Kidney glomerular epithelial cell (primary cell): ENCODE measurements around the gene PRPSAP2.
A peak's percentile ranks its signal among the peaks of the same experiment; 100 is the strongest.
"Not testable (repeated sequence)": the region's sequence is repeated elsewhere in the genome, so short reads cannot be mapped to it uniquely, and the experiment has no call there.

Source experiments
- DNase-seq: peaks from one replicate; lab custom pipeline; 2025; lab: John Stamatoyannopoulos, UW

The PRPSAP2 gene

DNA sequence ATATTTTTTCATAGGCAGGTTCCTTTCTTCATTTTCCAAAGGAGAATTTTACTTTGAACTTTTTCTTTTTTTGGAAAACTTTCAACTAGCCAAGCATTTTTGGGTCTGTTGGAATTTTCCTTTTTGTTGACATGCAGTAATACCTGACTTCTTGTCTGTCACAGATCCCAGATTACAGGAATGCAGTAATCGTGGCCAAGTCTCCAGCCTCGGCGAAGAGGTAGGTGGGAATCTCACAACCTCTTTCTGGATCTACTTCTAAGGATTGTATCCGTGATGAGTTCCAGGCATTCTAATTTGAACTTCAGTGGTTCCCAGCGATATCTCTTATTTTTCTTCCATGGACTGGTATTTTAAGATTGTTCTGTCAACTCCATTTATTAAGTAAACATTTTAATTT, 31.7 kb downstream of the PRPSAP2 start:
- peak; percentile 18 for DNase-seq

DNA sequence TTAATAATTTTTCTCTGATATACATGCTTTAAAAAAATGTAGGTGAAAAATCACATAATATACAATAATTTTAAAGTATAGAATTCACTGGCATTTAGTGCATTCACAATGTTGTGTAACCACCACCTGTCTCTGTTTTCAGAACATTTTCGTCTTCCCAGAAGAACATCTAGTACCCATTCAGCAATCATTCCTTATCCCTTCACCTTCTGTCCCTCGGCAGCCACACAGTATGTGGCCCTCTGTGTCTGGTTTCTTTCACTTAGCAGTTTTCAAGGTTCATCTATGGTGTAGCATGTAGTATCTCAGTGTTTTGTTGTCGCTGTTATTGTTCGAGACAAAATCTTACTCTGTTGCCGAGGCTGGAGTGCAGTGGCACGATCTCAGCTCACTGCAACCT, 33.6 kb downstream of the PRPSAP2 start:
- no peak for DNase-seq

DNA sequence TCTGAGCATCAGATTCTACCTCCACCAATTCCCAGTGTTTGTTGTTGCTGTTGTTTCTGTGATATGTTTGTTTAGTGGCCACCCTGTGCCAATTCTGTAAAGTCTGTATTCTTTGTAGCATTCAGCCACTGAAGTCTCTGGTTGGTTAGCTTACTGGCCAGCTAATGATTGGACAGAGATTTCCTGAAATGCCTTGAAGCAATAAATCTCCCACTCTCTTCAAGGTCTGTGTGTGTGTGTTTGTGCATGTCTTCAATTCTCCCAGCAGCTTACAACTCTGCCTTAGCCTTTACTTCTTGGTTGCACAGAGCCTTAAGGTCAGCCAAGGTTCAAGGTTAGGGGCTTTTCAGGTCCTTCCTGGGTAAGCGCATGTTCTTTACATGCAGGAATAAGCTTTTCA, 38.2 kb downstream of the PRPSAP2 start:
- no peak for DNase-seq

DNA sequence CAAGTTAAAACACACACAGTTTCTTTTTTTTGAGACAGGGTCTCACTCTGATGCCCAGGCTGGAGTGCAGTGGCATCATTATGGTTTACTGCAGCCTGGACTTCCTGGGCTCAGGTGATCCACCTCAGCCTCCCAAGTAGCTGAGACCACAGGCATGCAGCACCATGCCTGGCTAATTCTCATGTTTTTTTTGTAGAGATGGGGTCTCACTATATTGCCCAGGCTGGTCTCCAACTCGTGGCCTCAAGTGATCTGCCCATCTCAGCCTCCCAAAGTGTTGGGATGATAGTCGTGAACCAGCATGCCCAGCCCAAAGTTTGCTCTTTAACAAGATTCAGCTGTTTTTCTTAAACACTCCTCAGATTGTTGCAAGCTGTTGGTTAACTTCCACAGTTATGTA, 39.0 kb downstream of the PRPSAP2 start:
- DNase-seq: no peak

DNA sequence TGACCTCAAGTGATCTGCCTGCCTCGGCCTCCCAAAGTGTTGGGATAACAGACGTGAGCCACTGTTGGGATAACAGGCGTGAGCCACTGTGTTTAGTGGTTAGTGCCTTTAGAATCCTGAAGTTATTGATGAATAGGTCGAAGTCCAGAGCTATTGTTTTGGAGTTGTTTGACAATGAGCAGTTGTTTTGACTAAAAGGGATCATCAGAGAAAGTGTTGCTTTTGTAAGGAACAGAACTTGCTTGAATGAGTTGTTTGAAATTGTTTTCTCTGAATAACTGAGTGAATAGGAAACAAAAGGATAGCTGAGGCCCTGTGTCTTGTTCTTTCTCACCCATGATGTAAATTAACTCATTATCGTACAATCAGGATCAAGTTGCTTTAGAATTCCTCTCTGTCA, 46.6 kb downstream of the PRPSAP2 start:
- no peak for DNase-seq

DNA sequence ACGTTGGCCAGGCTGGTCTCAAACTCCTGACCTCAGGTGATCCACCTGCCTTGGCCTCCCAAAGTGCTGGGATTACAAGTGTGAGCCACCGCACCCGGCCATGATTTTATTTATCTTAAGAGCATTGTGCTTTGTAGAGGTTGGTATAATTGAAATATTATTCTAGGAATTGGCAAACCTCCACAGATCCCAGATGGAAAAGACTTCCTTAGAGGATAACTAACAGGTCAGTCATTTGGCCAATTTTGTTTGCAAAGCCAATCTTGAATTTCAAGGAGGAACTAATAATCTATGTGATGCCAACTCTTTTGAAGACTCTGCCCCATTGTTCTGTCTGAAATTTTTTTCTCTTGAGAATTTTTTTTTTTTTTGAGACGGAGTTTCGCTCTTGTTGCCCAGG, 47.3 kb downstream of the PRPSAP2 start:
- DNase-seq: no peak

DNA sequence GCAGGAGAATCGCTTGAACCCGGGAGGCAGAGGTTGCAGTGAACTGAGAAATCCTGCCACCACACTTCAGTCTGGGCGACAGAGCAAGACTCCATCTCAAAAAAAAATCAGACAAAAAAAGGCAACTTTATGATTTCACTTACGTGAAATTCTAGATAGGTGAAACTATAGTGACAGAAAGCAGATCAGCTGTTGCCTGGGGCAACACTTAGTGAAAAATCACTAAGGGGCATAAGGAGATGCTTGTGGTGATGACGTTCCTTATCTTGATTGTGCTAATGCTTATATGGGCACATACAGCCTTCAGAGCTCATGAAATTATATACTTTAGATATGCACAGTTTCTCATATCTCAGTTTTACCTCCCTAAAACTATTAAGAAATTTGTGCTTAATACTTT, 52.4 kb downstream of the PRPSAP2 start:
- DNase-seq: no peak

DNA sequence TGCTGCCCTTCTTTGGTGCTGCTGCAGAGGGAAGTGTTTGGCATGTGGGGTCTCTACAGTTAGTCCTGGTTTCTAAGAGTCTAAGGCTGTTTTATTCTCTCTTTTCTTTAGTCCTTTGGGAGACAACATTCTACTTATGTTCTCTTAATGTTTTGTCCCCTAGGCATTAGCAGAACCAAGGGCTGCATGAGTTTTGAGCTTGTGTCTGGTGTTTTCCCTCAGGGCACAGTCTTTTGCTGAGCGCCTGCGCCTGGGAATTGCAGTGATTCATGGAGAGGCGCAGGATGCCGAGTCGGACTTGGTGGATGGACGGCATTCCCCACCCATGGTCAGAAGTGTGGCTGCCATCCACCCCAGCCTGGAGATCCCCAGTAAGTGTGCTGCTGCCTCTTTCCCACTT, 53.0 kb downstream of the PRPSAP2 start:
- DNase-seq: no peak

DNA sequence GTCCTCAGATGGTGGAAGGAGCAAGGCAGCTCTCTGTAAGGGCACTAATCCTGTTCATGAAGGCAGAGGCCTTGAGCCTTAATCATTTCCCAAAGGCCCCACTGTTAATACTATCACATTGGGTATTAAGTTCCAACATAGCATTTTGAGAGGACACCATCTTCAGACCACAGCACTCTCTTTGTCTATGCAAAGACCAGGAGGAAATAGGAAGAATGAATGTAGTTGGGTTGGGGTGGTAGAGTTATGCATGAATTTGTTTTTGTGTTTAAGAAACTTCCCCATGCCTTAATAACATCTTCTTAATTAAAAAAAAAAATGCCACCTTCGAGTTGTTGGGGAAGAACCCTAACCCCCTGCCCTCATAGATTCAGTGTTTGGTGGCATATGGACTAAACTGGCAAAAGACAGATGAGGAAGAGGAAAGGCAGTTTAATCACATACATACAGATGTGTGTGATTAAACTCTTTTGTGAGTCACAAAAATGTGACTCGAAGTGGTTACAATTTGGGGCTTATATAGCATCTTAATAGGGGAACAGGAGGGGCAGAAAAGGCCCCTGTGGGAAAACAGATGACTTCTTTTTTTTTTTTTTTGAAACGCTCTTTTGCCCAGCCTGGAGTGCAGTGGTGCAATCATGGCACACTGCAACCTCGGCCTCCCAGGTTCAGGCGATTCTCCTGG, 59.0 kb downstream of the PRPSAP2 start:
- no peak for DNase-seq

DNA sequence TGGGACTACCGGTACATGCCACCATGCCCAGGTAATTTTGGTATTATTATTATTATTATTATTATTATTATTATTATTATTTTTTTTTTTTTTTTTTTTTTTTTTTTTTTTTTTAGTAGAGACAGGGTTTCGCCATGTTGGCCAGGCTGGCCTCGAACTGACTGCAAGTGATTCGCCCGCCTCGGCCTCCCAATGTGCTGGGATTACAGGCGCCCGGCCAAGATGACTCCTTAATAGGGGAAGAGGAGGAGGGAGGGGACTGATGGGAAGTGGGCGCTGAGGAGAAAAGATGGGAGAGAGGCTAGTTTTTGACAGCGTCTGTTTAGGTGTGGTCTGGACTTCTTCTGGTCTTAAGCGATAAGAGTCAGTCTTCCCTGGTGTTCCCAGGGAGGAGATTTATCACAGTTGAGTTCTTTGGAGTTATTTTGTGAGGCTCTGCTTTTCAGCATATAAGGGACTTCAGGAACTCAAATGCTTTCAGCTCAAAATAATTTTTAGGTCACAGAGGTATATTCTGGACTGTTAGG, 59.6 kb downstream of the PRPSAP2 start:
- no peak for DNase-seq

DNA sequence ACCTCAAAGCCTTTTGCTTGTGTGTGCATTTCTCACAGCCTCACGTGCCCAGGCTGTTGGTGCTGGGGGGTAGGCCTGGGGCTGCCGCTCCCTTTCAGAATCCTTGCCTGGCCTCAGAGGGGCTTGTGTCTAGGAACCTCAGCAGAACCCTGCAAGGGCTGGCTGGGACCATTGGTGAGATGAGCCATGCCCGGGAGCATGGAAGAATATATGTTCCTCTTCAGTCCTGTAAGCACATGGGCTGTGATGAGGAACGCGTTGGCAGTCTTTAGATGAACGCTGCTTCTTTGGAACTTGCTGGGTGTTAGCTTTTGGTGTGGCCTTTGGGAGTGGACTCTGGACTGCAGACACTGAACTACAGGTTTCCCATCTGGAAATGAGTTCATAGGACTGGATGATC, 62.0 kb downstream of the PRPSAP2 start:
- no peak for DNase-seq

DNA sequence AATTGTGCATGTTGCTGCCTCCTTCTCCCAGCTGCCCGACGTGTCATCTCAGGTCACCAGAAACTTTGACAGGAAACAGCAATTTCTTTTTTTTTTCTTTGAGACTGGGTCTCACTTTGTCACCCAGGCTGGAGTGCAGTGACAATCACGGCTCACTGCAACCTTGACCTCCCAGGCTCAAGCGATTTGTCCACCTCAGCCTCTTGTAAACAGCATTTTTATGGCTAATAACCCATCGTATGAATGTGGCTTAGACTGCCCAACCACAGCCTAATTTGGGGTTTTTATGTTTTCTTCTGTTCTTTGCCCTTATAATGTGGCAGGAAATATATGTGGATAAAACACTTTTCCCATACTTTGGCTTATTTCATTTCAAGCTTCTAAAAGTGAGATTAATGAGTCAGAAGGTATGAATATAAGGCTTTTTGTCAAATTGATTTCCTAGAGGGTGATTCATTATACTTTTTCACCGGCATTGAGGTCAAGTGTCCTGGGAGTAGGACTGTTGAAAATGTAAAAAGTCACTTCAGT, 63.0 kb downstream of the PRPSAP2 start:
- DNase-seq: no peak

DNA sequence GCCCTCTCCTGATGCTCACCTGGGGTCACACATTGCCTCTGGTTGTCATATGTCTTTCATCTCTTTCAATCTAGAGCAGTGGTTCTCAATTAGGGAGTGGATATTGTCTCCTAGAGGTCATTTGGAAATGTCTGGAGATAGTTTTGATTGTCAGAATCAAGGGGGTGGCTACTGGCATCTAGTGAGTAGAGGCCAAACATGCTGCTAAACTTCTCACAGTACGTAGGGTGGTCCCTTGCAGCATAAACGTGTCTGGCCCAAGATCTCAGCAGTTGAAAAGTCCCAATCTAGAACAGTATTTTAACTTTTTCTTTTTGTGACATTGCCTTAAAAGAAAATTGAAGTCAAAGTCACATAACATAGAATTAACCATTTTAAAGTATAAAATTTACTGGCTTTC, 63.6 kb downstream of the PRPSAP2 start:
- no peak for DNase-seq

DNA sequence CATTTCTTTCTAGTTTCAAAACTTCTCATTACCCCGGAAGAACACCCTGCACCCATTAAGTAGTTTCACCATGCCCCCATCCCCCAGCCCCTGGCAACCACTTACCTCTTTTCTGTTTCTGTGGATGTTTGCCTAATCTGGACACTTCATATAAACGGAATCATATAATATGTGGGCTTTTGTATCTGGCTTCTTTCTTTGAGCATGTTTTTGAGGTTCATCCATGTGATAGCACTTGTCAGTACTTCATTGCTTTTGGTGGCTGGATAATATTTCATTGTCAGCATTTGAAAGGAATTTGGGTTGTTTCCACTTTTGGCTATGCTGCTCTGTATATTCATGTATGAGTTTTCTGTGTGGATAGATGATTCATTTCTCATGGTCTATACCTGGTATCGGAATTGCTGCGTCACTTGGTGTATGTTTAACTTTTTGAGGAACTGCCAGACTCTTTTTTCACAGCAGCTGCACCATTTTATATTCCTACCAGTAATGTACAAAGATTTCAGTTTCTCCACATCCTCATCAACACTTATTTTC, 64.1 kb downstream of the PRPSAP2 start:
- DNase-seq: peak; percentile 29

DNA sequence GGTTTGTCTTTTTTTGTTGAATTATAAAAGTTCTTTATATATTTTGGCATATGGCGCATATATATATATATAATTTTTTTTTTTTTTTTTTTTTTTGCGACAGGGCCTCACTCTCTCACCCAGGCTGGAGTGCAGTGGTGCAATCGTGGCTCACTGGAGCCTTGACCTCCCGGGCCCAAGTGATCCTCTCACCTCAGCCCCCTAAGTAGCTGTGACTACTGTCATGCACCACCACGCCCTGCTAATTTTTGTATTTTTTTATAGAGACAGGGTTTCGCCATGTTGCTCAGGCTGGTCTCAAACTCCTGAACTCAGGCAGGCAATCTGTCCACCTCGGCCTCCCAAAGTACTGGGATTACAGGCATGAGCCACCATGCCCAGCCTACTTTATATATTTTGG, 64.7 kb downstream of the PRPSAP2 start:
- not testable (repeated sequence) for DNase-seq

DNA sequence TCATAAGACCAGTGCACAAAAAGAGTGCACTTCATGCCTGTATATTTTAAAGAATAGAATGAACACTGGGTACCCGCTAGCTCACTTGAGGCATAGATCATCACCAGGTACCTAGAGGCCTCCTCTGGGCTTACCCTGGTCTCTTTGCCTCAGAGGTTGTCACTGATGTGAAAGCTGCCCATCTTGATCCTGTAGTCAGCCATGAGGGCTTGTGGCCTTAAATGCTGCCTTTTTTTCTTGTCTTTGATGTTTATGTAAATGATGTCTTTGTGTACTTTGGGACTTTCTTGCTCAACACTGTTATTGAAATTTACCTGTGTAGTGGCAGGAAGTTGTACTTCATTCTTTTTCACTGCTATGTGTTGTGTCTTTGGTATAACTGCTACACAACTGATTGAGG, 67.3 kb downstream of the PRPSAP2 start:
- no peak for DNase-seq

DNA sequence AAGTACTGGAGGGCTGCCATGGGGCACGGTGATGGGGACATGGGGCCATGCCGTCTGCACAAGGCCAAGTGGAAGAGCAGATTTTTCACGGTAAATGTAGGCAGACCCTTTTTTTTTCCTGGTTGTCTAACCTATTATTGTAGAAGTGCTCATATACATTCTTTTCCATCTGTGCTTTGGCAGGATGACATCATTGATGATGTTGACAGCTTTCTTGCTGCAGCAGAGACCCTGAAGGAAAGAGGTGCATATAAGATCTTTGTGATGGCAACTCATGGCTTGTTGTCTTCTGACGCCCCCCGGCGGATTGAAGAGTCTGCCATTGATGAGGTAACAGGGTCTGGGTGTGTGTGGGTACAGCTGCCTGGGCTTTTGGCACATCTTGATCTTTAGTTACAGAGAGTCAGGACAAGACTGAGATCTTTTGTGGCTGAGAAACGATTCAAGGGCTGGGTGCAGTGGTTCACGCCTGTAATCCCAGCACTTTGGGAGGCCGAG, 70.7 kb downstream of the PRPSAP2 start:
- DNase-seq: no peak

DNA sequence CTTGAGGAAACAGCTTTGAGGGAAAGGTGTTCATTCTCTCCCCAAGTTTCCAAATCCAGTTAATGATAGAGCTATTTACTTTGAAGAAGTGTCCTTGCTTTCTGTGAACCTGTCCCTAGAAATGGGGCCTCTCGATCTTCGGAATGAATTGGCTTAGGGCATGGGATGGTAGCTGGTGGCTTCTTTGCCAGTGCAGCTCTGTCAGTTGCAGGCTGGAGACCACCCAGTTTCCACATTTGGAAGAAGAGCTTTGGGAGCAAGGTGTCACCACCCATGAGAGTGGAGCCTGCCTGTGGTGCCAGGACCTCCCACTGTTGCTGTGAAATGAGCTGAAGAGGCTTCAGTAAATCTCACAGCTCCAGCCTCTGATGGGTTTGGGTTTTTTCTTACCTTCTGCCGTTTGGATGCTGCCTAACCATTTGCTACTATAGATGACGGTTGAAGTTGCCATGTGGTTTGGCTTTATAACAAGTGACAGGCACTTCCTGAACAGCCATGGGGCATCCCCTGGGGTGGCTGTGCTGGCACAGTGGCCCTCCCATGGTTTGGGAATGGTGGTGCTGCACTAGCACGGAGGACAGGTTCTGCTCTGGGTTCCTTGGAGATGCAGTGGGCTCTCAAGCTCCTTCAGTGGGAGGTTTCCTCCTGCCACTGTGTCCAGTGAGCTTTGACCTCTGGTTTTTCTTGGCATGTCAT, 74.6 kb downstream of the PRPSAP2 start:
- no peak for DNase-seq

DNA sequence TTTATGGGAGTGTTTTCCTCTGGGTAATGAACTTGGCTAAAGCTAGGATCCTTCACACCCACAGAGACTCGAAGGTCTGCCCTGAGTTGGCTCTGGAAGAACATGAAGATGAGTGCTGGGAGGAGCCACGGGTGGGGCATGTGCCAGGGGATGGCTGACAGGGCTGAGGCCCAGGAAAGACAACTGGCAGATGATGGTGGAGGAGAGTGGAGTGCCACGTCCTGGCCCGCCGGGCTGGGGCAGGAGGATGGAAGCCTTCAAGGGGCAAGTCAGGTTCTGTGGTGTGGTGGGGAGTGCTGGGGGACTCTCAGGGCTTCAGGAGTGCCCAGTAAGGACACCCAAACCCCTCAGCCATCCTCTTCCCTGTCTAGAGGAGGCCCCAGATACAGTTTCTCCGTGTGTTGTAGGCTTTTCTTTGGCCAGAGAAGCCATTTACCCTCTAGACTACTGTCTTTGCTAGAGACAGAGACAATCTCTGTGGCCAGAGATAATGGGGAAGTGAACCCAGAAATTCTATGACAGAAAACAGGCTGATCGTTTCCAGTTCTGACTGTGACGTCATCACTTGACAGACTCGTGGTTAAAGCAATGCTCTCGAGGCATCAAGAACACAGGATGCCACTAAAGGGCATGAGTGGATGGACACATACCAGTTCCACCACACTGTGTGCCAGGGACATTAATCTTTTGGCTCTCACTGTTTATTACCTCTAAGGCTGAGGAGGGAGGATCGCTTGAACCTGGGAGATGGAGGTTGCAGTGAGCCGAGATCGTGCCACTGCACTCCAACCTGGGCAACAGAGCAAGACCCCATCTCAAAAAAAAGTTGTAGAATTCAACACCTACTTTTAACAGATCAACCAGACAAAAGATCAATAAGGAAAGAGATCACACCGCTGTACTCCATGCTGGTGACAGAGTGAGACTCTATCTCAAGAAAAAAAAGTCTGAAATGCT, 75.4 kb downstream of the PRPSAP2 start:
- no peak for DNase-seq

DNA sequence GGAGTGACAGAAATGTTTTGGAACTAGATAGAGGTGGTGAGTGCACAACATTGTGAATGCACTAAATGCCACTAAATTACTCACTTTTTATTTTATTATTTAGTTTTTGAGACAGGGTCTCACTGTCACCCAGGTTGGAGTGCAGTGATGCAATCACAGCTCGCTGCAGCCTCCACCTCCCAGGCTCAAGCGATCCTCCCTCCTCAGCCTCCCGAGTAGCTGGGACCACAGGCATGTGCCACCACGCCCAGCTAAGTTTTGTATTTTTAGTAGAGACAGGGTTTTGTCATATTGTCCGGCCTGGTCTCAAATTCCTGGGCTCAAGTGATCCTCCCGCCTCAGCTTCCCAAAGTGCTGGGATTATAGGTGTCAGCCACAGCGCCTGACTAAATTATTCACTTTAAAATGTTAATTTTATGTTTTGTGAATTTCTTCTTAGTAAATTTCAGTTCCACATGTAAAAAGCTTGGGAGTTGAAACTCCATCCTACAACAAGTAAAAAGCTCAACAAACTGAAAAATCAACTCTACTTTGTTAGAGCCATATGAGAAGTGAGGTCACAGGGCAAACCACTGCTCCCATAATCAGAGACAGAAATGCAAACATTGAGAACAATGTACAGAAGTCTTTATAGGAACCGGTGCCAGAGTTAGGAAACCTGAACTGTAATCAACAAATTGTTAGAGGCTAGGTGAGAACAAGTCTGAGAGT, 80.2 kb downstream of the PRPSAP2 start:
- DNase-seq: no peak

DNA sequence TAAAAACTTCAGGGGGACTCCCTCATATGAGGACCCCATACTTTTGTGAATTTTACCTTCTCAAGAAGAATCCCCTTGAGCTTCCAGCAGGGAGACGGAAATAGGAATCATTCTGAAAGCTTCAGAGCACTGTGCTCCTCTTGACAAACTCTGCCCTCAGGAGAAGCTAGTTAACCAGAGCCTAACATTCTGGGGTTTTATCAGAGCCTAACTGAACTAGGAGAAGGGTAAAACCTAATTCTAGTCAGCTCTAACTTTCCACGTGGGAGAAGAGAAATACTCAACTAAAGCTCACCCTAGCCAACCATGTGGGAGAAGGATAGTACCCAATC, 80.7 kb downstream of the PRPSAP2 start:
- no peak for DNase-seq
